Measurements from ENCODE around the gene EPS8.
A peak's percentile ranks its signal among the peaks of the same experiment; 100 is the strongest.
"Not testable (repeated sequence)": the region's sequence is repeated elsewhere in the genome, so short reads cannot be mapped to it uniquely, and the experiment has no call there.

Gene EPS8

GRCh38 chr12:15796493-15797141 is 7.4 kb upstream of the EPS8 start:
- DNase-seq, result no peak

- DNase-seq, result no peak
These were observed 5.6 kb upstream of the EPS8 start for GRCh38 chr12:15794836-15795235.

- DNase-seq, result no peak
These were observed 5.0 kb upstream of the EPS8 start for GRCh38 chr12:15794196-15794595.

GRCh38 chr12:15788233-15789219 is 662 bp downstream of the EPS8 start:
- DNase-seq, result peak; percentile 4

GRCh38 chr12:15787778-15788177 is 1.4 kb downstream of the EPS8 start:
- DNase-seq, result no peak

- DNase-seq, result no peak
These were observed 2.4 kb downstream of the EPS8 start for GRCh38 chr12:15786772-15787171.

GRCh38 chr12:15783288-15783687 is 5.9 kb downstream of the EPS8 start:
- DNase-seq, result no peak

- DNase-seq, result no peak
These were observed 6.5 kb downstream of the EPS8 start for GRCh38 chr12:15782667-15783066.

GRCh38 chr12:15779925-15780324 is 9.3 kb downstream of the EPS8 start:
- DNase-seq, result no peak

GRCh38 chr12:15778126-15778525 is 11.1 kb downstream of the EPS8 start:
- DNase-seq, result no peak

- no peak for DNase-seq
These were observed 11.7 kb downstream of the EPS8 start for GRCh38 chr12:15777355-15778012.

GRCh38 chr12:15776532-15776931 is 12.7 kb downstream of the EPS8 start:
- DNase-seq, result no peak

GRCh38 chr12:15774819-15775218 is 14.4 kb downstream of the EPS8 start:
- no peak for DNase-seq

- DNase-seq, result no peak
These were observed 16.7 kb downstream of the EPS8 start for GRCh38 chr12:15772405-15773018.

GRCh38 chr12:15770581-15770980 is 18.6 kb downstream of the EPS8 start:
- no peak for DNase-seq

GRCh38 chr12:15770021-15770420 is 19.2 kb downstream of the EPS8 start:
- no peak for DNase-seq

GRCh38 chr12:15769586-15769985 is 19.6 kb downstream of the EPS8 start:
- no peak for DNase-seq

GRCh38 chr12:15767301-15767700 is 21.9 kb downstream of the EPS8 start:
- no peak for DNase-seq

GRCh38 chr12:15763328-15763727 is 25.9 kb downstream of the EPS8 start:
- no peak for DNase-seq

- not testable (repeated sequence) for DNase-seq
These were observed 27.0 kb downstream of the EPS8 start for GRCh38 chr12:15762162-15762561.

- no peak for DNase-seq
These were observed 31.5 kb downstream of the EPS8 start for GRCh38 chr12:15757553-15758255.

GRCh38 chr12:15756822-15757221 is 32.4 kb downstream of the EPS8 start:
- DNase-seq, result no peak

- DNase-seq, result no peak
These were observed 35.0 kb downstream of the EPS8 start for GRCh38 chr12:15754233-15754632.
